HG02759 (cell line): ENCODE measurements around the gene GMPS.
"Not testable (repeated sequence)": the region's sequence is repeated elsewhere in the genome, so short reads cannot be mapped to it uniquely, and the experiment has no call there.

Experiments used
- ATAC-seq: cut with Tn5 transposase; IDR thresholded peaks from one replicate; pipeline ENCODE4 v1.9.1; 2021; ENCODE audit warnings: mild to moderate bottlenecking, moderate library complexity; ENCODE audit not compliant: unreplicated experiment

Gene GMPS

DNA sequence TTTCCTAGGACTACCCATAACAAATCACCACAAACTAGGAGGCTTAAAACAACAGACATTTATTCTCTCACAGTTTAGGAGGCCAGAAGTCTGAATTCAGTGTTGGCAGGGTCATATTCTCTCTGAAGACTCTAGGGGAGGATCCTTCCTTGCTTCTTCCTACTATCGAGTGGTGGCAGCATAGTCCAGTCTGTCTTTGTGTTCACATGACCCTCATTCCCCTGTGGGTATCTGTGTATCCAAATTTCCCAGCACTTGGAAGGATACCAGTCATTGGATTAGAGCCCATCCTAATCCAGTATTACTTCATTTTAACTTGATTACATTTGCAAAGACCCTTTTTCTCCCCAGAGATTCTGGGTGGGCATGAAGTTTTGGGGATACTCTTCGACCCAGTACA, 63.8 kb downstream of the GMPS start:
- no peak for ATAC-seq

DNA sequence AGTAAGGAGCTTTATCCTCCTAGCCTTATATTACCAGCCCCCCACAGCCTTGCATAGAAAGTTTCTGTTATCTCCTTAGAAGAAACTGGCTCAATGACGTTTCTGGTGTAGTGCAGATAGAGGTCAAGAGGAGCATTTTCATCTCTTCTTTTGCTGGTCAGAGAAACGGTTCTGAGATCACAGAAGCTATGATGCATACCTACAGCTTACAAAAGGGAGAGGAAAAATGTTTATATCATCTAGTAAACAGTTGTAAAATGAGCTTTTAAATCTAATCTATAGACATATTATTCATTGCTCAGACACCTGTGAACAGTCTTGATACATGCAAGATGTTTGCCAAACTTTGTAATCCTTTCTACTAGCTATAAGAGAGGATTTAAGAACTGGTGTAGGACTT, 68.0 kb downstream of the GMPS start:
- ATAC-seq = no peak

DNA sequence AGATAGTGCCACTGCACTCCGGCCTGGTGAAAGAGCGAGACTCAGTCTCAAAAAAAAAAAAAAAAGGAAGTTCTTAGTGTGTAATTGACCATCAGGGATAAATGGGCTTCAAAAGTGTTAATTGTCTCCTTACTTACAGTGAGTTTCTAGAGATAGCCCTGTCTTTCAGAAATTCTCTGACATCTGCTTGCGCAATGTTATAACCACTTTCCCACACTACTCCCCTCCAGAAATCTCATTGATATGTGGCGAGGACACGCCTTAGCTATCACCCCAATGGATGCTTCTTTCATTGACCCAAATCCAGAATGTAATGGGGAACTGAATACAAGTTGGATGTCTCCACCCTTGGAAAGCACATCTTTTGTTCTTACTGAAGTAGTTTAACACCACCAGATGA, 70.9 kb downstream of the GMPS start:
- no peak for ATAC-seq

DNA sequence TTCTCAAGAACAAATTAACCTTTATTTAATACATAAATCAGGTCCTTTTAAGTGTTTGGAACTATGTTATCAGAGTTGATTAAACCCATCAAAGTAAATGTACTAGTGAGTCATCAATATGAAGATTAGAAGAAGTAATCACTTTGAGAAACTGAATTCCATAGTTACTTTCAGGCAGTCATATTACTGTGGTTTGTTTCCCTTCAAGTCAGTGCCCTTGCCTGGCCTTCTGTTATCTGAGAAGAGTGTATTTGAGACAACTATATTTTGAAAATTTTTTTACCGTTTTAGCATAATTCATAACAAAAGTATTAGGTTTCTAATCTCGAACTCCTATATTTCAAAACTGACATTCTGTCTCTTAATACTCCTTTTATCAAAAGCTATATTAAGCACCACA, 73.6 kb downstream of the GMPS start:
- no peak for ATAC-seq

DNA sequence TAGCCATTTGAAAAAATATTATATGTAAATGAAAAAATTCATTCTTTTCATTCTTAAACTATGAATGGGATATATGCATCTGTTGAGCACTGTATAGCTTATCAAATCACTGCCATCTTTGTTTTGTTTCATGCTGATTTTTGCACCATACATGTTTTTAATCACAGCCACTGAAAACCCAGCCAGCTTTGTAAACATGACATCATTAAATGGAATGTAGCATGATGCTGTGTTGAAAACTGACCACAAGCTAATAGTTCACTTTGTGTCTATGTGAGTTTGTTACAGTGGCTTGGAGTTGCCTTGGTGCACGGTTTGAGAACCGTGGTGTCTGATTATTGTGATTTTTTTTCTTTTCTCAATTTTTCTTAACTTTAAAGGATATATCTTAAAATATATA, 75.7 kb downstream of the GMPS start:
- no peak for ATAC-seq

DNA sequence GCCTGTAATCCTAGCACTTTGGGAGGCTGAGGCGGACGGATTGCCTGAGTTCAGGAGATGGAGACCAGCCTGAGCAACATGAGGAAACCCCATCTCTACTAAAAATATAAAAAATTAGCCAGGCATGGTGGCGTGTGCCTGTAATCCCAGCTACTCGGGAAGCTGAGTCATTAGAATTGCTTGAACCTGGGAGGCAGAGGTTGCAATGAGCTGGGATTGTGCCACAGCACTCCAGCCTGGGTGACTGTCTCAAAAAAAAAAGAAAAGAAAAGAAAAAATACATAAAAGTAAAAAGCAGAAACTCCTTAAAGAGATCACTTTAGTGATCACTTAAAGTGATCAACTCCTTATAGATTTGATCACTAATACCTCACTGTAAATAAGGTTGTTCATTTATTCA, 78.0 kb downstream of the GMPS start:
- no peak for ATAC-seq

DNA sequence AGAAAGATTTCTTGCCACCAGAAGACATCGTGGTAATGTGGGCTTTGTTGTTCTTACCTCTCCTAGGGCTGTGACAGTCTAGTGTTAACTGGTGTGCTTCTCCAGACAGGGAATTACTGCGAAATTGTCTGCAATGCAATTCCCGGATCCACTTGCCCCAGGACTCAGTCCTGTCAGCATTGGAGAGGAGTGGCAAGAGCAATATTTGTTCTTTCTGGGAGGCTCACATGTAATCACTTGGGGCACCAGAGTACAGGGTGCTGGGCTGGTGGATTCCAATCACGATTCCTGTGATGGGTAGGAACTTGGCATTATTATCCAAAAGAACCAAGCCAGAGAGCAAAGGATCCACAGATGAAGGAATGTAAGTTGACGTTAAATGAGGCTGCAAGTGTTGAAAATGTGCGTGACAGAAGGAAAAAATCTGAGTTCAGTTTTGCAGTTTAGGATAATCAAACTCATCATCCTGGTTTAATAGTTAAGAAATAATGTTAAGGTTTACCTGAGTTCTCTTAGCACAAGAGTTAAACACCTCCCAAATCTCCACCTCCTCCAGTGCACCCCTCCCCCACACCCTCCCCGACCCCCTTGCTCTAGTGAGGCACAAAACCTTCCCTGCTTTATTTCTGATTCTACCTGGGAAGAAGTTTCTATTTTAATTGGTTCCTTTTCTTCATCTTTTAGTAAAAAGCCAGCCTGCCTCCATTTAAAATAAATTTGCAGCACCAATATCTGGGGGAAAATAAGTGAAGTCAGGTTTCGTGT, 79.2 kb downstream of the GMPS start:
- ATAC-seq = no peak

DNA sequence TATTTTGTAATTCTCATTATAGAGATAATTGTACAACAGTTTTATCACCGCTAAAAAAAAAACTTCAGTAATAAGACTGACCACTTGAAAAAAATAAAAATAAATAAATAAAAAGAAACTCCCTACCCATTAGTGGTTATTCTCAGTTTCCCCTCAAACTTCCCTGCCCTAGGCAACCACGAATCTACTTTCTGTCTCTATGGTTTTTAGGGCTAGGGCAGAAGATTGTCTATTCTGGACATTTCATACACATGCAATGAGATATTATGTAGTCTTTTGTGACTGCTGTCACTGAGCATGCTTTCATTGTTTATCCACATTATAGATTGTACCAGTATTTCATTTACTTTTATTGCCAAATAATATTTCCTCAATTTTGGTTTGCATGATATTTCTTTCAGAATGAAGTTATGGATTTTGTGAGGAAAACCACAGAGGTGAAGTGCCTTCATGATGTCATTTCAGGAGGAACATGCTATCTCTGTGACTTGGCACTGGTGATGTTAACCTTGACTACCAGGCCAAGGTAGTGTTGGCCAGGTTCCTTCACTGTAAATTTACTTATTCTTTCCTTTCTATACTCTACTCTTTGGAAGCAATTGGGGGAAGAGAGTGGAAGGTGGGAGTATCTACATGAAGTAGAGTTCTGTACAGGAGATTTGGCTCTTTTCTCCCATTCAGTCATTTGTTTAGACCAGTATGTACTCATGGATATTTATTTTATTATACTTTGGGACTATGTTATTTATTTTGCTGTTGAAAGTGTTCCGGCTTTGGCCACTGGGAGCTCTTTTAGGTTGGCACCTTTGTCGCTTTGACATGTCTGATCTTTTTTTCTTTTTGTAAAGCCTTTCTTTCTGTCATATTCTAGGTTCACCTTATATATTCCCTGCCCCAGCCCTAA, 86.3 kb downstream of the GMPS start:
- ATAC-seq = no peak

DNA sequence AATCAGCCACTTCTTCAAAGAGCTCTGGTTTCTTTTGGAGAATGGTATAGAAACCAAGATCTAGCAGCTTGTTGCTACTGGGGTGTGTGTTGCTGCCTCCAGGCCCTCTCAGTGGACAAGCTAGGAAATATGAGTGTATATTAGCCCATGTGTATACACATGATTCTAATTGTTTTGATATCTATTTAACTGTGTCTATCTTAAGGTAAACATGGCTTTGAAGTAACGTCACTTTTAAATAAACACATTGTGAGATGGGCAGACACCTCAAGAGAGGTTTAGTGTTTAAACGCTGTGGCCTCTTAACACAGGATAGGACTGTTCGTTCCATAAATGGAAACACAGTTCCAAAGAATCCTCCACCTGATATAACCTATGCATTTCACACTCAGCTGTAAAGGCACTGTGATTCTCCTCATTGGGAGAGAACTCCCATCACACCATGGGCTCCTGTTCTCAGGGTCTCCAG, 87.0 kb downstream of the GMPS start:
- no peak for ATAC-seq

DNA sequence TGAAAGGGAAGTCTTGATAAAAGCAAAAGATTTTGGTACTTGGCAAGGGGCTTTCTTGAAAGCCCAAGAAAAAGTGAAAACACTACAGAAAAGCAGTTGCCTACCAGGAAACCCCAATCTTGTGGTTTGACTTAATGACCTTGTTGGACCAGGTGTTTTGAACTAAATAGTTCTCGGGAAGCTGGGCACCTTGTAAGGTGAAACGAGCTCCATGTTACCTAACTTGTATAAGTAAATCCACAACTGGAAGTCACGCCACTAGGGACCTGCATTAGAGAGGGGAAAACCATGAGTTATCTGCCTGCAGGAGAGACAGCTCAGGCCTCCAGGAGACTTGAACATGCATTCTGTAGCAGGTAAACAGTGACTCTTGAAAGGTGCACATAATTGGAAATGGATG, 88.2 kb downstream of the GMPS start:
- no peak for ATAC-seq

DNA sequence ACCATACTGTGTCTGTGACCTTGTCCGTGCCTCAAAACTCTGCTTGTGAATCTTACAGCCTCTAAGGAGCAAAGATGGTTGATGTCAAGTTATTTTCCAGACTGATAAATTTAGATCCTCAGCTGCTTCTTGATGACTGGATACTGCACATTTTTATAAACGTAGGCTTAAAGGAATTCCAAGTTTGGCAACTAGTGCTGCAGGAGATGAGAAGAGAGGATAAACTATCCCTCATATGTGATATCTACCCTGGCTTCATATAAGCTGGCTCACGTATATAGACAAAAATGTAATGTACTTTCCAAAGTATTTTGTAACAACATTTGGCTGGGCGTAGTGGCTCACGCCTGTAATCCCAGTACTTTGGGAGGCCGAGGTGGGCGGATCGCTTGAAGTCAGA, 89.6 kb downstream of the GMPS start:
- no peak for ATAC-seq

DNA sequence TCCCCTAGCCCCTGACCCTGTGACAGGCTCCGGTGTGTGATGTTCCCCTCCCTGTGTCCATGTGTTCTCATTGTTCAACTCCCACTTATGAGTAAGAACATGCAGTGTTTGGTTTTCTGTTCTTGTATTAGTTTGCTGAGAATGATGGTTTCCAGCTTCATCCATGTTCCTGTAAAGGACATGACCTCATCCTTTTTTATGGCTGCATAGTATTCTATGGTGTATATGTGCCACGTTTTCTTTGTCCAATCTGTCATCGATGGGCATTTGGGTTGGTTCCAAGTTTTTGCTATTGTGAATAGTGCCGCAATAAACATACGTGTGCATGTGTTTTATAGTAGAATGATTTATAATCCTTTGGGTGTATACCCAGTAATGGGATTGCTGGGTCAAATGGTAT, 90.6 kb downstream of the GMPS start:
- not testable (repeated sequence) for ATAC-seq

DNA sequence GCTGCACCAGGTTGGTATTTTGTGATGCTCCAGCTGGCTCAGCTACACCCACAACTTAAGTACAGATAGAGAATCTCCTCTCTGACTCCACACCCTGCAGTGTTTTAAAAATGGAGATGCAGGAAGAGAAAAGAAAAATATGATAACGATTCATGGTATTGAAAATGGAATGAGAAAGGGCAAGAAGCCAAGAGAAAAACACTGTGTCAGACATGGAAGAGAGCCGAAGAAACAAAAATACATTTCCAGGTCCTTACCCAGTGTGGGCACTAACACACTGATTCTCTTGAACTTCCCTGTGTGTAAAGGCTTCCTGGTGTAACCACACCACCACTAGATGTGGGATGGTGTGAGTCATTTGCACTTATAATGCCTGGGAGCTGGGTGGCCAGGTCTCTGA, 93.1 kb downstream of the GMPS start:
- ATAC-seq = no peak

DNA sequence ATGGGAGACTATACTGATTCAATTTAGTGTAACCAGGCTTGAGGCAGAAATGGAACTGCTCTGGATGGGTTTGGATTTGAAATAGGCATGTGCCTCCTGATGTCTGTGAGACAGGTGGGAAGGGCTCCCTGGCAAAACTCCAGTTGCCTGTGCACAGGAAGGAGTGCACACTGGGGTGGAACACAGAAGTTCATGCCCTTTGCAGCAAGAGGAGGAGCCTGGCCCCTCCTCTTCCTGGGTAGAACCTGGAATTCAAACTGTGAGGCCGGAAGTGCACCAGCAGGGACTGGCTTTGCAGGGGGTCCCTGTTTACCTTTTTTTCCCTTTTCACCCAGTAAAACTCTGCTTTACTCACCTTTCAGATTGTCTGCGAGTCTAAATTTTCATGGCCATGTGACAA, 99.9 kb downstream of the GMPS start:
- ATAC-seq = no peak

DNA sequence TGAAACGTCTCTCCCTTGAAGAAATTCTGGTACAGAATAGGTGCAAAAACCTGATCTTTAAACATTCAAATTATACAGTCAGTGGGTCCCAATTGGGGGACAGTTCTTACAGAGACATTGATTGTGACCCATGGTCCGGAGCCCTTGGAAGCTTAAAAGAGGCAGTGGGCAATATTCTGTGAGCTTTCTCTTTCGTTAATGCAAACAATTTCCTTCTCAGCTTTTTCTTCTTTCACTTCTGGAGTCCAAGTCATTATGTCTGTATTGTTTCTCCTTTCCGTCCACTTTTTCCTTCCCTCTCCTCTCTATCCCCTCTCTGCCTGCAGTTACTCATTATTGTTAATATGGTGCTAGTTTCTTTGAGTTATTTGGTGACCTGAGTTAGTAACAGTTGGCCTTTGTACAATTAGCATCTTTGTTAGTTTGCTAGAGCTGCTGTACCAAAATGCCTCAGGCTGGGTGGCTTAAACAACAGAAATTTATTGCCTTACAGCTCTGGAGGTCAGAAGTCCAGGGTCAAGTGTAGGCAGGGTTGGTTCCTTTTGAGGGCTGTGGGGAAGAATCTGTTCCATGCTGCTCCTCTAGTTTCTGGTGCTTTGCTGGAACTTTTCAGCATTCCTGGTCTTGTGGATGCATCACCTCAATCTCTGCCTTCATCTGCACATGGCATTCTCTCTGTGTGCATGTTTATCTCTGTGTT, 102.6 kb downstream of the GMPS start:
- ATAC-seq = no peak

DNA sequence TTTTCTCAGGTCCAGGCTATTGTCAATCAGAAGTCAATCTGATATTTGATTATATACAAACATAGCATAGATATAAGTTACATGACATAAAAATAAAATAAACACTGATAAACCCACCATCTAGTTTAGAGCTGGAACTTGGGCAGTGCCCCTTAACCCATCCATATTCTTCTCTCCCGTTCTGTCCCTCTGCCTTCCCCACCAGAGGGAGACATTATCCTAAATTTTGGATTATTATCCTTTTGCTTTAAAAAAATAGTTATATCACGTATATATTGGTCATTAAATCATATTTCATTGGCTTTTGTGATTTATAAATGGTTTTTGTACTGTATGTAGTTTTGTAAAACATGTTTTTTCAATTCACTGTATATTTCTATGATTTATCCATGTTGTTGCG, 107.9 kb downstream of the GMPS start:
- ATAC-seq = no peak

DNA sequence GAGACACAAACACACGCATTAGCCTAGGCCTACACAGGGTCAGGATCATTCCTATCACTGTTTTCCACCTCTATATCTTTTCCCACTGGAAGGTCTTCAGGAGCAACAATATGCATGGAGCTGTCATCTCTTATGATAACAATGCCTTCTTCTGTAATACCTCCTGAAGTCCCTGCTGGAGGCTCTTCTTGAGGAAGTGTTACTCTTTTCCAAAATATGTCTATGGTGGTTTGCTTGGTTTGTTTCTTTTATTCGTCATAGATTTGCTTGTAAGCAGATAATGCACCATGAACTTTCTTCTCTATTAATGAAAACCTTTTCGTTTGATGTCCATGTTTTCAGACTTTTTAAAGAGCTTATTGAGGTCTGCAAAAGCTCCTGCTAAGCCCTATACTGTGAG, 109.3 kb downstream of the GMPS start:
- no peak for ATAC-seq

DNA sequence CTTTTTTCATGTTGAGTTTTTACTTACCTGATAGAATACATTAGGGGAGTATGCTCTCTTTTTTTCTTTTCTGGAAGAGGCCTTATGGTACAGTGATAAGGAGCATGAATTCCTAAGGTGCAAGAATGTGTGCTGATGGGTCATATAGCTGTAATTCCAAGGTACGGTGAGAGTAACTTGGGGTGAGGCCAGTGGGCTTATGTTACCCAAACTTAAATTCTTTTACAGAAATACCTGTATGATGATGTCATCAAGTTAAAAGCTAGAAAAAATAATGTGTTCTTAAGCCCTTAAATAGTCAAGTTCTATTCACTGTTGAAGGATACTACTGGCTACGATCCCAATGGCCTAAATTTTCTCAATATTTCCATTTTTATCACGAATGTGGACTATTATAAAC, 111.2 kb downstream of the GMPS start:
- ATAC-seq = no peak

DNA sequence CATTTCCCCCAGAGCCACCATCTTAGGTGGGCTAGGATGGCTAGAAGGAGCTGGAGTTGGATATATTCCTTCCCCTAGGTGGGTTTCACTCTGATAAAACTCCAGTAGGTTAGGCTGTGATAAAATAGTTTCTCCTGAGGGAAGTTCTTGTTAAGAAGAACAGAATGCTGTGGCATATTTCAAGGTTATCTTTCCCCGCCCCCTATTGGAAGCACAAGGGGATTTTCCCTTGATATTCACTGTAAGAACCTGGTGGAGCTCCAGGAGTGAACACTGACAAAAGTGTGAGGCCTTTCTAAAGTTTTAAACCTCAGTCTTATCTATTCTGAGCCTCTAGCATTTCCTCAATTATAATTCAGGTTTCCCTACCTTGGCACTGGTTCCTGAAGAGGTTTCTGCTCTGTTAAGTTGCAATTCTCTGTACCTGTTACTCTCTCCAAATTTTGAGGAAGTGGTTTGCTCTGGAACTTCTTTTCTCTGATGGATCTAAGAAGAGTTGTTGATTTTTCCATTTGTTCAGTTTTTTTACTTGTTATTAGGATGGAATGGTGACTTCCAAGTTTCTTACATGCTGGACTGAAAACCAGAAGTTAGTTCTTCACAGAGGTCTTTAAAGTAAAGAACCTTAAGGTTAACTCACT, 113.5 kb downstream of the GMPS start:
- ATAC-seq = no peak

DNA sequence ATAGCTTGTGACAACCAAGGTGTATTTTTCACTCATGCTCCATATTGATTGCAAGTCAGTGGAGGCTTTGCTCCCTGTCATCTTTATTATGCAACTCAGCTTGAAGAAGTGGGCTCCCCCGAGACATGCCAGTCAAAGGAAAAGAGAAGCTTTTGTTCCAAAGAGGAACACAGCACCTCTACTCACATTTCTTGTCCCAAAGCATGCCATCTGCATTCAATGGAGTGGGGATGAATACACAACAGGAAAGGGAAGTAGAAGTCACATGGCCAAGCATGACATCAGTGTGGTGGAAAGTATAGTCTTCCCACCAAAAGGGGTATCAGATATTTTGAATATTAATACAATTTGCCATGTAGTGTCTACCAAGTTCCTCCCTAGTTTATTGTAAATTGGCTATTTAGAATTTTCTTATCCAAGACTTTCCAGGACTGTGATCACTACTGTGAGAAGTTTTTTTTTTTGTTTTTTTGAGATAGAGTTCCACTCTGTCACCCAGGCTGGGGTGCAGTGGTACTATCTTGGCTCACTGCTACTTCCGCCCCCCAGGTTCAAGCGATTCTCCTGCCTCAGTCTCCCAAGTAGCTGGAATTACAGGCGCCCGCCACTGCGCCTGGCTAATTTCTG, 114.5 kb downstream of the GMPS start:
- no peak for ATAC-seq

DNA sequence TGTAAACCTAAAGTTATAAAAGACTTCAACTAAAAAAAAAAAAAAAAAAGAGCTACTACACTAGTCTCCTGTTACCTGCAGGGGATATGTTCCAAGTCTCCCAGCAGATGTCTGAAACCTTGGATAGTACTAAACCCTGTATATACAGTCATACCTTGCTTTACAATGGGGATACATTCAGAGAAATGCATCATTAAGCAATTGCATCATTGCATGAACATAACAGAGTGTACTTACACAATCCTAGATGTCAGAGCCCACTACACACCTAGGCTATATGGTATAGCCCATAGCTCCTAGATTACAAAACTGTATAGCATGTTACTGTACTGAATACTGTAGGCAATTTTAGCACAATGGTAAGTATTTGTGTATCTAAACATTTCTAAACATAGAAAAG, 119.1 kb downstream of the GMPS start:
- no peak for ATAC-seq
